ENCODE results near the gene NGF.

The NGF gene

GRCh38 chr1:115308969-115309368 lies 29.1 kb downstream of the NGF start:
- no peak for DNase-seq

GRCh38 chr1:115307661-115308060 lies 30.4 kb downstream of the NGF start:
- DNase-seq, result no peak

- no peak for DNase-seq
Observed at GRCh38 chr1:115306146-115306545, 31.9 kb downstream of the NGF start.

GRCh38 chr1:115303364-115303763 lies 34.7 kb downstream of the NGF start:
- DNase-seq, result no peak

- DNase-seq, result no peak
Observed at GRCh38 chr1:115302390-115302961, 35.6 kb downstream of the NGF start.

GRCh38 chr1:115301438-115302020 lies 36.5 kb downstream of the NGF start:
- no peak for DNase-seq

- DNase-seq, result no peak
Observed at GRCh38 chr1:115300087-115300876, 37.8 kb downstream of the NGF start.

GRCh38 chr1:115299266-115299665 lies 38.8 kb downstream of the NGF start:
- DNase-seq, result no peak

GRCh38 chr1:115296981-115297380 lies 41.1 kb downstream of the NGF start:
- no peak for DNase-seq

GRCh38 chr1:115295904-115296696 lies 41.9 kb downstream of the NGF start:
- no peak for DNase-seq

GRCh38 chr1:115293899-115294298 lies 44.1 kb downstream of the NGF start:
- no peak for DNase-seq

- no peak for DNase-seq
Observed at GRCh38 chr1:115293006-115293405, 45.0 kb downstream of the NGF start.

- no peak for DNase-seq
Observed at GRCh38 chr1:115291741-115292140, 46.3 kb downstream of the NGF start.

- DNase-seq, result no peak
Observed at GRCh38 chr1:115289940-115290339, 48.1 kb downstream of the NGF start.

GRCh38 chr1:115288591-115289198 lies 49.4 kb downstream of the NGF start:
- no peak for DNase-seq

- DNase-seq, result no peak
Observed at GRCh38 chr1:115286431-115287205, 51.4 kb downstream of the NGF start.

GRCh38 chr1:115284209-115284608 lies 53.8 kb downstream of the NGF start:
- no peak for DNase-seq

GRCh38 chr1:115283681-115284146 lies 54.3 kb downstream of the NGF start:
- no peak for DNase-seq

- no peak for DNase-seq
Observed at GRCh38 chr1:115283249-115283648, 54.8 kb downstream of the NGF start.

- DNase-seq, result no peak
Observed at GRCh38 chr1:115282807-115283208, 55.2 kb downstream of the NGF start.

- DNase-seq, result no peak
Observed at GRCh38 chr1:115281143-115281542, 56.9 kb downstream of the NGF start.

GRCh38 chr1:115280064-115280463 lies 58.0 kb downstream of the NGF start:
- DNase-seq, result no peak

Measured in inflammatory macrophage treated with lipopolysaccharide for 4 hours (primary cell).